ENCODE results near the gene EGFLAM.
"Not testable (repeated sequence)": the region's sequence is repeated elsewhere in the genome, so short reads cannot be mapped to it uniquely, and the experiment has no call there.

Gene EGFLAM

GRCh38 chr5:38413696-38414095, 155.3 kb downstream of the EGFLAM start:
- Histone ChIP-seq H3K14ac (ENCODE audit: low read length) (no peak overlapping the region), H4K91ac (ENCODE audit: low read depth, low read length) (no peak overlapping the region), H2AK5ac (ENCODE audit: low read length) (no peak overlapping the region), H2BK120ac (ENCODE audit: insufficient read depth, low read length, poor library complexity) (no peak overlapping the region), H2BK5ac (ENCODE audit: low read depth, low read length, poor library complexity) (no peak overlapping the region), H3K36me3 (ENCODE audit: control insufficient read depth in 1 of 2, insufficient read depth in 2 of 2, low read length in 2 of 2) (no peaks in the 10 kb centered on the region), H3K9ac (ENCODE audit: low read length) (no peak overlapping the region), H4K8ac (ENCODE audit: low read depth, low read length) (no peak overlapping the region), H3K27ac (ENCODE audit: low read depth, low read length) (no peak overlapping the region), H4K12ac (ENCODE audit: low read depth, low read length) (no peak overlapping the region), H3K23ac (ENCODE audit: low read length) (no peak overlapping the region), H3K4me1 (ENCODE audit: control insufficient read depth in 1 of 2, insufficient read depth in 2 of 2, low read length in 2 of 2) (no peaks in the 10 kb centered on the region), H3K4me2 (ENCODE audit: low read length) (no peak overlapping the region), H3K79me1 (ENCODE audit: low read length) (no peaks in the 10 kb centered on the region), H3K27me3 (ENCODE audit: insufficient read depth, low read length) (no peaks in the 10 kb centered on the region), H3K4ac (ENCODE audit: low read depth, low read length) (no peak overlapping the region), H3K4me3 (ENCODE audit: low read depth, low read length) (no peak overlapping the region), H2AFZ (ENCODE audit: insufficient read depth, low read length, poor library complexity) (no peak overlapping the region), H3K9me3 (ENCODE audit: insufficient read depth, low read depth, low read length) (no peaks in the 10 kb centered on the region), H3K18ac (ENCODE audit: low read length) (no peak overlapping the region), H3K79me2 (ENCODE audit: control insufficient read depth, insufficient read depth, low read length, poor library complexity) (no peaks in the 10 kb centered on the region), H2BK12ac (ENCODE audit: low read length) (no peak overlapping the region)
- no peak for DNase-seq
- WGBS (ENCODE audit: extremely low coverage, insufficient coverage, insufficient read length), result no CpG with 5 or more reads among the region's 12 CpGs

DNA sequence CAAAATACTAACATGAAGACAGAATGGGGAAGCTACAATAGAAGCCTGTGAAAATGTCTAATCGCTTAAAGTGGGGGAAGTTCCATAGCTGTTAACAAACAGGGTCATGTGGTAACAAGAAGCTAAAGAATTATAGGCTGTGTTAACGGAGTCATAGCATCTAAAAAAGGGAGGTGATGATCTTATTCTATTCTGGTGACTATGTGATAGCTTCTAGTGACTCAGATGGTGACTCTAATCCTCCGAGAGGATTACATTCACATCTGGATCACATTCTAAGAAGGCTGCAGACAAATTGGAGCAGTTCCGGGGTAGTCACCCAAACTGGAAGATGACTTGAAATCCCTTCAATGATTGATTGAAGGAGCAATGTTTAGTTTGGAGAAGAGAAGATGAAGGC, 156.0 kb downstream of the EGFLAM start:
- Histone ChIP-seq H2BK5ac (ENCODE audit: low read depth, low read length, poor library complexity) (no peak overlapping the region), H3K36me3 (ENCODE audit: control insufficient read depth in 1 of 2, insufficient read depth in 2 of 2, low read length in 2 of 2) (no peaks in the 10 kb centered on the region), H2BK12ac (ENCODE audit: low read length) (no peak overlapping the region), H3K4me3 (ENCODE audit: low read depth, low read length) (no peak overlapping the region), H2AK5ac (ENCODE audit: low read length) (no peak overlapping the region), H3K18ac (ENCODE audit: low read length) (no peak overlapping the region), H3K14ac (ENCODE audit: low read length) (no peak overlapping the region), H4K12ac (ENCODE audit: low read depth, low read length) (no peak overlapping the region), H3K23ac (ENCODE audit: low read length) (no peak overlapping the region), H3K9ac (ENCODE audit: low read length) (no peak overlapping the region), H3K4me2 (ENCODE audit: low read length) (no peak overlapping the region), H3K79me1 (ENCODE audit: low read length) (no peaks in the 10 kb centered on the region), H3K27ac (ENCODE audit: low read depth, low read length) (no peak overlapping the region), H2BK120ac (ENCODE audit: insufficient read depth, low read length, poor library complexity) (no peak overlapping the region), H3K4me1 (ENCODE audit: control insufficient read depth in 1 of 2, insufficient read depth in 2 of 2, low read length in 2 of 2) (no peaks in the 10 kb centered on the region), H2AFZ (ENCODE audit: insufficient read depth, low read length, poor library complexity) (no peak overlapping the region), H3K4ac (ENCODE audit: low read depth, low read length) (no peak overlapping the region), H4K91ac (ENCODE audit: low read depth, low read length) (no peak overlapping the region), H4K8ac (ENCODE audit: low read depth, low read length) (no peak overlapping the region), H3K79me2 (ENCODE audit: control insufficient read depth, insufficient read depth, low read length, poor library complexity) (no peaks in the 10 kb centered on the region), H3K9me3 (ENCODE audit: insufficient read depth, low read depth, low read length) (no peaks in the 10 kb centered on the region), H3K27me3 (ENCODE audit: insufficient read depth, low read length) (no peaks in the 10 kb centered on the region)
- DNase-seq, result no peak
- no CpG with 5 or more reads among the region's 4 CpGs for WGBS (ENCODE audit: extremely low coverage, insufficient coverage, insufficient read length)

- not testable (repeated sequence) for H3K14ac ChIP-seq (ENCODE audit: low read length); H3K4me2 ChIP-seq (ENCODE audit: low read length); H3K4me1 ChIP-seq (ENCODE audit: control insufficient read depth in 1 of 2, insufficient read depth in 2 of 2, low read length in 2 of 2); H3K36me3 ChIP-seq (ENCODE audit: control insufficient read depth in 1 of 2, insufficient read depth in 2 of 2, low read length in 2 of 2); DNase-seq; H2AK5ac ChIP-seq (ENCODE audit: low read length); H4K12ac ChIP-seq (ENCODE audit: low read depth, low read length); H2BK120ac ChIP-seq (ENCODE audit: insufficient read depth, low read length, poor library complexity); H3K27me3 ChIP-seq (ENCODE audit: insufficient read depth, low read length); H4K8ac ChIP-seq (ENCODE audit: low read depth, low read length); H3K18ac ChIP-seq (ENCODE audit: low read length); H3K9me3 ChIP-seq (ENCODE audit: insufficient read depth, low read depth, low read length); H3K9ac ChIP-seq (ENCODE audit: low read length); H2BK12ac ChIP-seq (ENCODE audit: low read length); H3K4ac ChIP-seq (ENCODE audit: low read depth, low read length); H3K79me2 ChIP-seq (ENCODE audit: control insufficient read depth, insufficient read depth, low read length, poor library complexity); H3K23ac ChIP-seq (ENCODE audit: low read length); H2AFZ ChIP-seq (ENCODE audit: insufficient read depth, low read length, poor library complexity); H4K91ac ChIP-seq (ENCODE audit: low read depth, low read length); H3K79me1 ChIP-seq (ENCODE audit: low read length); H3K27ac ChIP-seq (ENCODE audit: low read depth, low read length); H3K4me3 ChIP-seq (ENCODE audit: low read depth, low read length); H2BK5ac ChIP-seq (ENCODE audit: low read depth, low read length, poor library complexity)
- WGBS (ENCODE audit: extremely low coverage, insufficient coverage, insufficient read length), result no CpG with 5 or more reads among the region's 5 CpGs
Observed at GRCh38 chr5:38415772-38416171, 157.4 kb downstream of the EGFLAM start.

DNA sequence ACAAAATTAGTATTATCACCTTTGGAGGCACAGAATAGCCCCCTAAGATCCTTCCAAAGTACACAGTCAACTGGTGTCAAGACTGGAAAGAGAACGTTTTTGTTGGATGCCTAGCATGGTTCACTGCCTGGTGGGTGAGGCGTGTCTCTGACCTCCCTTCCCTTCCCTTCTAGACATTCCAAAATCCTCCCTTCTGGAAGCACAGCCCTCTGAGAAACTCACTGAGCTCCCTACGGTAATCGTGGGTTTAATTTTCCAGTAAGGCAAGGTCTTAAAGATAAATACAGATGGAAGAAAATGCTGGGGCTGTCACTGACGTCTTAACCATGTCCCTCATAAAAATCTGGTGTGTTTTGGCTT, 159.3 kb downstream of the EGFLAM start:
- Histone ChIP-seq H2AK5ac (ENCODE audit: low read length) (no peak overlapping the region), H3K4me2 (ENCODE audit: low read length) (no peak overlapping the region), H3K9me3 (ENCODE audit: insufficient read depth, low read depth, low read length) (no peaks in the 10 kb centered on the region), H2BK5ac (ENCODE audit: low read depth, low read length, poor library complexity) (no peak overlapping the region), H3K79me2 (ENCODE audit: control insufficient read depth, insufficient read depth, low read length, poor library complexity) (no peaks in the 10 kb centered on the region), H2AFZ (ENCODE audit: insufficient read depth, low read length, poor library complexity) (no peak overlapping the region), H3K36me3 (ENCODE audit: control insufficient read depth in 1 of 2, insufficient read depth in 2 of 2, low read length in 2 of 2) (no peaks in the 10 kb centered on the region), H4K12ac (ENCODE audit: low read depth, low read length) (no peak overlapping the region), H3K27ac (ENCODE audit: low read depth, low read length) (no peak overlapping the region), H3K9ac (ENCODE audit: low read length) (no peak overlapping the region), H3K23ac (ENCODE audit: low read length) (no peak overlapping the region), H3K27me3 (ENCODE audit: insufficient read depth, low read length) (no peaks in the 10 kb centered on the region), H4K8ac (ENCODE audit: low read depth, low read length) (no peak overlapping the region), H2BK12ac (ENCODE audit: low read length) (no peak overlapping the region), H2BK120ac (ENCODE audit: insufficient read depth, low read length, poor library complexity) (no peak overlapping the region), H3K4me3 (ENCODE audit: low read depth, low read length) (no peak overlapping the region), H3K4me1 (ENCODE audit: control insufficient read depth in 1 of 2, insufficient read depth in 2 of 2, low read length in 2 of 2) (no peaks in the 10 kb centered on the region), H3K18ac (ENCODE audit: low read length) (no peak overlapping the region), H3K79me1 (ENCODE audit: low read length) (no peaks in the 10 kb centered on the region), H4K91ac (ENCODE audit: low read depth, low read length) (no peak overlapping the region), H3K14ac (ENCODE audit: low read length) (no peak overlapping the region), H3K4ac (ENCODE audit: low read depth, low read length) (no peak overlapping the region)
- DNase-seq, result no peak
- no CpG with 5 or more reads among the region's 5 CpGs for WGBS (ENCODE audit: extremely low coverage, insufficient coverage, insufficient read length)
